ENCODE data around the gene WDR53. TPM values are rescaled to one million over a fixed set of nuclear protein-coding genes. Genes with fewer than 3 reads are reported as not detected.

The WDR53 gene
- total and polyA plus RNA-seq, 9 of the 15 experiments (the other 6 are each of a cell fraction or from before 2014, with no cell fraction given) = 13.0 to 34.5 (median 20.9) TPM

DNA sequence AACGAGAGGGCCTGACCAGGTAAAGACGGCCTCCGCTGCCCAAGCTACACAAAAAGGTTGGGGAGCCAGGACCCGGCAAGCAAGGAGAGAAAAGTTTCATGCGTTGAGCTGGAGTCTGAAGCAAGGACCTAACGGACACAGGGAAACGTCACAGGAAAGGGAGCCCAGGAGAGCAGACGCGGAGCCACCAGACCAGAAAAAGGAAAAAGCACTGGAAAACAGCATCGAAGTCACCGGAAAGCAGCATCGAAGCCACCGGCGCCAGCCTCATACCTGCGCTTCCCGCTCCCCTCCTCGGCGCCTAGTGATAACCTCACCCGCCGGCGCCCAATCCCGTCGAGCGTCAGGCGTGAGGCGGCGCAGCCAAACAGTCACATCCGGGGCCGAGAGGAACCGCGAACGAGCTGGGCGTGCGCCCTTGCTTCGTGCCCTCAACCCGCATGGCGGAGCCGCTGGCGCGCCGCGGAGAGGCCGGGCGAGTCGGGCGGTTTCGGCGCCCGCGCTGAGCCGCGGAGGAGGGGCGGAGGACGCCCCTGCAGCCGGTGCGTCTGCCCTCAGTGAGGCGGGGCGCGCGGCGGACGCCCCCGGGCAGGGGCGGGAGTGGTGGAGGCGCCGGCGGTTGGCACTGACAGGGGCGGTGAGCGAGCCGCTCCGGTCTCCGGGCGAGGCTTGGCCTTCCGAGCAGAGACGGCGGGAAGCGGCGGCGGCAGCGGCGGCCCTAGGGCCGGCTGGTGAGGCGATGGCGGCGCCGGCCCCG is at the start of gene WDR53, which contains the start of gene FBXO45 (continued):
- TF ChIP-seq HLTF (IDR thresholded peaks at IDR 0.05) = peak; percentile 83
- TF ChIP-seq SMAD4 (CRISPR knock-in tag; conservative IDR thresholded peaks at IDR 0.05) = peak; percentile 73
- TF ChIP-seq, protein P1, sequence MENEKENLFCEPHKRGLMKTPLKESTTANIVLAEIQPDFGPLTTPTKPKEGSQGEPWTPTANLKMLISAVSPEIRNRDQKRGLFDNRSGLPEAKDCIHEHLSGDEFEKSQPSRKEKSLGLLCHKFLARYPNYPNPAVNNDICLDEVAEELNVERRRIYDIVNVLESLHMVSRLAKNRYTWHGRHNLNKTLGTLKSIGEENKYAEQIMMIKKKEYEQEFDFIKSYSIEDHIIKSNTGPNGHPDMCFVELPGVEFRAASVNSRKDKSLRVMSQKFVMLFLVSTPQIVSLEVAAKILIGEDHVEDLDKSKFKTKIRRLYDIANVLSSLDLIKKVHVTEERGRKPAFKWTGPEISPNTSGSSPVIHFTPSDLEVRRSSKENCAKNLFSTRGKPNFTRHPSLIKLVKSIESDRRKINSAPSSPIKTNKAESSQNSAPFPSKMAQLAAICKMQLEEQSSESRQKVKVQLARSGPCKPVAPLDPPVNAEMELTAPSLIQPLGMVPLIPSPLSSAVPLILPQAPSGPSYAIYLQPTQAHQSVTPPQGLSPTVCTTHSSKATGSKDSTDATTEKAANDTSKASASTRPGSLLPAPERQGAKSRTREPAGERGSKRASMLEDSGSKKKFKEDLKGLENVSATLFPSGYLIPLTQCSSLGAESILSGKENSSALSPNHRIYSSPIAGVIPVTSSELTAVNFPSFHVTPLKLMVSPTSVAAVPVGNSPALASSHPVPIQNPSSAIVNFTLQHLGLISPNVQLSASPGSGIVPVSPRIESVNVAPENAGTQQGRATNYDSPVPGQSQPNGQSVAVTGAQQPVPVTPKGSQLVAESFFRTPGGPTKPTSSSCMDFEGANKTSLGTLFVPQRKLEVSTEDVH (IDR thresholded peaks at IDR 0.05; ENCODE audit: low read depth, partially characterized antibody) = peak; percentile 94
- no peak for TF ChIP-seq CBFA2T3 (IDR thresholded peaks at IDR 0.05)
- TF ChIP-seq TCF7L2 (IDR thresholded peaks at IDR 0.05; ENCODE audit: low read depth, low read length) = no peak
- no peak for TF ChIP-seq GATA2 (CRISPR knock-in tag; IDR thresholded peaks at IDR 0.05)
- TF ChIP-seq HDGF (IDR thresholded peaks at IDR 0.05) = no peak
- no peak for TF ChIP-seq ZNF280B (CRISPR knock-in tag; IDR thresholded peaks at IDR 0.05)
- peak; percentile 48 for TF ChIP-seq BCOR (IDR thresholded peaks at IDR 0.05)
- no peak for TF ChIP-seq ZNF121 (CRISPR knock-in tag; conservative IDR thresholded peaks at IDR 0.05)
- TF ChIP-seq ZBTB12 (CRISPR knock-in tag; IDR thresholded peaks at IDR 0.05) = peak; percentile 99
- peak; percentile 74 to 91 for TF ChIP-seq NONO (IDR thresholded peaks at IDR 0.05; ENCODE audit: low read depth in 2 of 2, low read length in 1 of 2)
- peak; percentile 99 for TF ChIP-seq MTA1 (IDR thresholded peaks at IDR 0.05; ENCODE audit: borderline replicate concordance)
- peak; percentile 77 for TF ChIP-seq ATF7 (IDR thresholded peaks at IDR 0.05)
- peak in 1 of 2 experiments; percentile 52; a peak in 1 of 4 replicates for TF ChIP-seq RCOR1 (IDR thresholded peaks at IDR 0.05; ENCODE audit: borderline replicate concordance in 1 of 2, low read depth in 2 of 2, low read length in 2 of 2)
- peak; percentile 97 for TF ChIP-seq RBFOX2 (IDR thresholded peaks at IDR 0.05; ENCODE audit: low read depth, low read length)
- TF ChIP-seq MTA3 (IDR thresholded peaks at IDR 0.05; ENCODE audit: borderline replicate concordance) = peak; percentile 69; the same call in 1 of the 2 replicates
- TF ChIP-seq, protein P2, sequence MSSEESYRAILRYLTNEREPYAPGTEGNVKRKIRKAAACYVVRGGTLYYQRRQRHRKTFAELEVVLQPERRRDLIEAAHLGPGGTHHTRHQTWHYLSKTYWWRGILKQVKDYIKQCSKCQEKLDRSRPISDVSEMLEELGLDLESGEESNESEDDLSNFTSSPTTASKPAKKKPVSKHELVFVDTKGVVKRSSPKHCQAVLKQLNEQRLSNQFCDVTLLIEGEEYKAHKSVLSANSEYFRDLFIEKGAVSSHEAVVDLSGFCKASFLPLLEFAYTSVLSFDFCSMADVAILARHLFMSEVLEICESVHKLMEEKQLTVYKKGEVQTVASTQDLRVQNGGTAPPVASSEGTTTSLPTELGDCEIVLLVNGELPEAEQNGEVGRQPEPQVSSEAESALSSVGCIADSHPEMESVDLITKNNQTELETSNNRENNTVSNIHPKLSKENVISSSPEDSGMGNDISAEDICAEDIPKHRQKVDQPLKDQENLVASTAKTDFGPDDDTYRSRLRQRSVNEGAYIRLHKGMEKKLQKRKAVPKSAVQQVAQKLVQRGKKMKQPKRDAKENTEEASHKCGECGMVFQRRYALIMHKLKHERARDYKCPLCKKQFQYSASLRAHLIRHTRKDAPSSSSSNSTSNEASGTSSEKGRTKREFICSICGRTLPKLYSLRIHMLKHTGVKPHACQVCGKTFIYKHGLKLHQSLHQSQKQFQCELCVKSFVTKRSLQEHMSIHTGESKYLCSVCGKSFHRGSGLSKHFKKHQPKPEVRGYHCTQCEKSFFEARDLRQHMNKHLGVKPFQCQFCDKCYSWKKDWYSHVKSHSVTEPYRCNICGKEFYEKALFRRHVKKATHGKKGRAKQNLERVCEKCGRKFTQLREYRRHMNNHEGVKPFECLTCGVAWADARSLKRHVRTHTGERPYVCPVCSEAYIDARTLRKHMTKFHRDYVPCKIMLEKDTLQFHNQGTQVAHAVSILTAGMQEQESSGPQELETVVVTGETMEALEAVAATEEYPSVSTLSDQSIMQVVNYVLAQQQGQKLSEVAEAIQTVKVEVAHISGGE (CRISPR knock-in tag; IDR thresholded peaks at IDR 0.05) = peak in 2 of 3 experiments; percentile 23 to 84; a peak in 3 of 6 replicates
- 0 out of 4 replicates have a peak, but pooled peaks of 1 of the 2 experiments have one; percentile 39 for TF ChIP-seq FOXA3 (CRISPR knock-in tag; conservative IDR thresholded peaks at IDR 0.05 in 1 of 2, IDR thresholded peaks at IDR 0.05 in 1 of 2)
